Suprapubic skin (tissue), 4 donors: ENCODE results near the gene MMAB. TPM values are rescaled to one million over a fixed set of nuclear protein-coding genes. Genes with fewer than 3 reads are reported as not detected.

ENCODE experiments used
- DNase-seq, 2 donors: peaks; one replicate each; pipeline ENCODE4 v3.0.0-alpha.2; 2019; ENCODE audit warnings: low spot score in 2 of 2
- H3K27ac ChIP-seq: fragments of 200-600 bp; sonication (generic); one replicate; pipeline ENCODE4 v1.5.1; 2019
- H3K27me3 ChIP-seq: fragments of 200-600 bp; sonication (generic); one replicate; pipeline ENCODE4 v1.5.1; 2019
- H3K36me3 ChIP-seq: fragments of 200-600 bp; sonication (generic); one replicate; pipeline ENCODE4 v1.5.1; 2019
- H3K4me1 ChIP-seq: fragments of 200-600 bp; sonication (generic); one replicate; pipeline ENCODE4 v1.5.1; 2019
- H3K4me3 ChIP-seq: fragments of 200-600 bp; sonication (generic); one replicate; pipeline ENCODE4 v1.5.1; 2019; ENCODE audit warnings: mild to moderate bottlenecking
- H3K9me3 ChIP-seq: fragments of 200-600 bp; sonication (generic); one replicate; pipeline ENCODE4 v1.5.1; 2019
- CTCF ChIP-seq, 2 donors: fragments of 200-600 bp in 1 of 2; fragments of 450-650 bp in 1 of 2; sonication (generic) in 1 of 2; IDR thresholded peaks; one replicate each; pipeline ENCODE4 v1.5.1; 2016 to 2019; ENCODE audit warnings: antibody characterized with exemption in 2 of 2, mild to moderate bottlenecking in 1 of 2, moderate library complexity in 1 of 2
- EP300 ChIP-seq: sonication (generic); formaldehyde crosslinking; IDR thresholded peaks from one replicate; pipeline ENCODE4 v1.6.1; 2017; ENCODE audit warnings: antibody characterized with exemption
- POLR2A ChIP-seq, 2 donors: fragments of 450-650 bp; IDR thresholded peaks; one replicate each; pipeline ENCODE4 v1.6.1; 2017; ENCODE audit warnings: antibody characterized with exemption in 2 of 2, mild to moderate bottlenecking in 2 of 2, moderate library complexity in 2 of 2
- POLR2AphosphoS5 ChIP-seq, 3 donors: sonication (generic); formaldehyde crosslinking; IDR thresholded peaks; one replicate each; pipeline ENCODE4 v1.6.1; 2017; ENCODE audit warnings: antibody characterized with exemption in 3 of 3
- WGBS: methylation state at CpG from one replicate; pipeline ENCODE4 v1.1.5; 2018; 5-methylcytosine and 5-hydroxymethylcytosine counted together
- total RNA-seq, 4 donors: library from RNA; depleted of rRNA; stranded (reverse); fragments of >200 nt; gene quantifications; one replicate each; pipeline ENCODE4 v1.1.0, GENCODE V29; 2016

MMAB gene
- total RNA-seq, 4 donors from 2014 or later, result 17.1 to 37.2 (median 24.5) TPM

GRCh38 chr12:109586385-109587296 is 13.3 kb upstream of the MMAB start:
- H3K4me1 ChIP-seq, result no peaks in the 10 kb centered on the region
- no peak for DNase-seq
- TF ChIP-seq POLR2A (IDR thresholded peaks at IDR 0.05) (no peak), EP300 (no peak), POLR2AphosphoS5 (IDR thresholded peaks at IDR 0.05) (no peak), CTCF (IDR thresholded peaks at IDR 0.05) (no peak)
- no peaks in the 10 kb centered on the region for H3K9me3 ChIP-seq
- H3K27me3 ChIP-seq, result no peaks in the 10 kb centered on the region
- no peak overlapping the region for H3K27ac ChIP-seq
- no peak overlapping the region for H3K4me3 ChIP-seq
- 90% methylated on average over 8 of the region's 10 CpGs for WGBS
- H3K36me3 ChIP-seq, result peaks cover 67% of the 10 kb centered on the region

GRCh38 chr12:109583733-109584132 is 10.4 kb upstream of the MMAB start:
- Histone ChIP-seq H3K27ac (no peak overlapping the region), H3K4me3 (no peak overlapping the region), H3K27me3 (no peaks in the 10 kb centered on the region), H3K4me1 (no peaks in the 10 kb centered on the region), H3K36me3 (peaks cover 73% of the 10 kb centered on the region), H3K9me3 (no peaks in the 10 kb centered on the region)
- TF ChIP-seq CTCF (IDR thresholded peaks at IDR 0.05), result no peak
- TF ChIP-seq EP300, result no peak
- no peak for TF ChIP-seq POLR2A (IDR thresholded peaks at IDR 0.05)
- no peak for TF ChIP-seq POLR2AphosphoS5 (IDR thresholded peaks at IDR 0.05)
- no peak for DNase-seq
- WGBS, result 100% methylated on average over 2 of the region's 2 CpGs

- Histone ChIP-seq H3K4me3 (no peak overlapping the region), H3K4me1 (no peaks in the 10 kb centered on the region), H3K27ac (no peak overlapping the region), H3K27me3 (no peaks in the 10 kb centered on the region), H3K36me3 (peaks cover 73% of the 10 kb centered on the region), H3K9me3 (no peaks in the 10 kb centered on the region)
- no peak for TF ChIP-seq CTCF (IDR thresholded peaks at IDR 0.05)
- no peak for TF ChIP-seq POLR2A (IDR thresholded peaks at IDR 0.05)
- no peak for TF ChIP-seq POLR2AphosphoS5 (IDR thresholded peaks at IDR 0.05)
- no peak for TF ChIP-seq EP300
- WGBS, result 87% methylated on average over 5 of the region's 5 CpGs
- DNase-seq, result no peak
Measured at GRCh38 chr12:109582636-109583035, 9.3 kb upstream of the MMAB start.

GRCh38 chr12:109581856-109582255 is 8.6 kb upstream of the MMAB start:
- no peak for DNase-seq
- no peak overlapping the region for H3K27ac ChIP-seq
- no peak for TF ChIP-seq CTCF (IDR thresholded peaks at IDR 0.05)
- no peak for TF ChIP-seq POLR2AphosphoS5 (IDR thresholded peaks at IDR 0.05)
- no peak for TF ChIP-seq EP300
- TF ChIP-seq POLR2A (IDR thresholded peaks at IDR 0.05), result no peak

GRCh38 chr12:109581334-109581691 is 8.0 kb upstream of the MMAB start:
- Histone ChIP-seq H3K27ac (no peak overlapping the region), H3K9me3 (no peaks in the 10 kb centered on the region), H3K36me3 (peaks cover 70% of the 10 kb centered on the region), H3K4me1 (no peaks in the 10 kb centered on the region), H3K27me3 (no peaks in the 10 kb centered on the region), H3K4me3 (no peak overlapping the region)
- no peak for TF ChIP-seq POLR2AphosphoS5 (IDR thresholded peaks at IDR 0.05)
- no peak for TF ChIP-seq POLR2A (IDR thresholded peaks at IDR 0.05)
- no peak for TF ChIP-seq CTCF (IDR thresholded peaks at IDR 0.05)
- TF ChIP-seq EP300, result no peak
- WGBS, result 94% methylated on average over 9 of the region's 18 CpGs
- DNase-seq, result no peak

More at GRCh38 chr12:109581856-109582255, 8.6 kb upstream of the MMAB start:
- WGBS, result 58% methylated on average over 8 of the region's 8 CpGs
- no peaks in the 10 kb centered on the region for H3K9me3 ChIP-seq
- no peaks in the 10 kb centered on the region for H3K4me1 ChIP-seq
- H3K36me3 ChIP-seq, result peaks cover 74% of the 10 kb centered on the region
- H3K4me3 ChIP-seq, result no peak overlapping the region
- no peaks in the 10 kb centered on the region for H3K27me3 ChIP-seq
